ENCODE results near the gene GRN.
"Not testable (repeated sequence)": the region's sequence is repeated elsewhere in the genome, so short reads cannot be mapped to it uniquely, and the experiment has no call there.

The GRN gene

GRCh38 chr17:44335968-44336367, 9.1 kb upstream of the GRN start:
- ATAC-seq (ENCODE audit: low read depth): no peak
- H3K36me3 ChIP-seq (ENCODE audit: low read depth): no peaks in the 10 kb centered on the region
- no peaks in the 10 kb centered on the region for H3K4me1 ChIP-seq (ENCODE audit: insufficient read depth, poor library complexity, severe bottlenecking)
- no peak overlapping the region for H3K27ac ChIP-seq (ENCODE audit: poor library complexity, severe bottlenecking)
- no peaks in the 10 kb centered on the region for H3K27me3 ChIP-seq (ENCODE audit: insufficient read depth, poor library complexity, severe bottlenecking)
- H3K4me3 ChIP-seq (ENCODE audit: severe bottlenecking): no peak overlapping the region
- DNase-seq (ENCODE audit: low spot score): no peak
- no peaks in the 10 kb centered on the region for H3K9me3 ChIP-seq (ENCODE audit: severe bottlenecking)
- no peak for TF ChIP-seq CTCF (IDR thresholded peaks at IDR 0.05; ENCODE audit: poor library complexity, severe bottlenecking)

GRCh38 chr17:44338702-44339101, 6.4 kb upstream of the GRN start:
- ATAC-seq (ENCODE audit: low read depth): 0 out of 3 replicates have a peak, but pooled peaks have one; percentile 41
- Histone ChIP-seq H3K36me3 (ENCODE audit: low read depth) (no peaks in the 10 kb centered on the region), H3K4me1 (ENCODE audit: insufficient read depth, poor library complexity, severe bottlenecking) (no peaks in the 10 kb centered on the region), H3K27ac (ENCODE audit: poor library complexity, severe bottlenecking) (no peak overlapping the region), H3K4me3 (ENCODE audit: severe bottlenecking) (no peak overlapping the region), H3K9me3 (ENCODE audit: severe bottlenecking) (no peaks in the 10 kb centered on the region), H3K27me3 (ENCODE audit: insufficient read depth, poor library complexity, severe bottlenecking) (no peaks in the 10 kb centered on the region)
- peak; percentile 49 for DNase-seq (ENCODE audit: low spot score)
- TF ChIP-seq CTCF (IDR thresholded peaks at IDR 0.05; ENCODE audit: poor library complexity, severe bottlenecking): no peak

GRCh38 chr17:44340553-44340952, 4.5 kb upstream of the GRN start:
- not testable (repeated sequence) for H3K27ac ChIP-seq (ENCODE audit: poor library complexity, severe bottlenecking); DNase-seq (ENCODE audit: low spot score); H3K4me3 ChIP-seq (ENCODE audit: severe bottlenecking); H3K4me1 ChIP-seq (ENCODE audit: insufficient read depth, poor library complexity, severe bottlenecking); H3K36me3 ChIP-seq (ENCODE audit: low read depth); H3K27me3 ChIP-seq (ENCODE audit: insufficient read depth, poor library complexity, severe bottlenecking); H3K9me3 ChIP-seq (ENCODE audit: severe bottlenecking); ATAC-seq (ENCODE audit: low read depth)

GRCh38 chr17:44343510-44344209, 1.4 kb upstream of the GRN start:
- TF ChIP-seq CTCF (IDR thresholded peaks at IDR 0.05; ENCODE audit: poor library complexity, severe bottlenecking): no peak
- peaks cover 16% of the 10 kb centered on the region for H3K4me1 ChIP-seq (ENCODE audit: insufficient read depth, poor library complexity, severe bottlenecking)
- H3K4me3 ChIP-seq (ENCODE audit: severe bottlenecking): no peak overlapping the region
- H3K9me3 ChIP-seq (ENCODE audit: severe bottlenecking): no peaks in the 10 kb centered on the region
- no peaks in the 10 kb centered on the region for H3K27me3 ChIP-seq (ENCODE audit: insufficient read depth, poor library complexity, severe bottlenecking)
- ATAC-seq (ENCODE audit: low read depth) (no peak), DNase-seq (ENCODE audit: low spot score) (no peak)
- H3K36me3 ChIP-seq (ENCODE audit: low read depth): no peaks in the 10 kb centered on the region
- H3K27ac ChIP-seq (ENCODE audit: poor library complexity, severe bottlenecking): no peak overlapping the region

- peak; percentile 15 for ATAC-seq (ENCODE audit: low read depth)
Observed at GRCh38 chr17:44345454-44346026, 438 bp downstream of the GRN start.

More at GRCh38 chr17:44345454-44346026, 438 bp downstream of the GRN start:
- Histone ChIP-seq H3K9me3 (ENCODE audit: severe bottlenecking) (no peaks in the 10 kb centered on the region), H3K27ac (ENCODE audit: poor library complexity, severe bottlenecking) (peak overlapping the region; percentile 61), H3K4me3 (ENCODE audit: severe bottlenecking) (peak overlapping the region; percentile 68), H3K4me1 (ENCODE audit: insufficient read depth, poor library complexity, severe bottlenecking) (peaks cover 19% of the 10 kb centered on the region), H3K27me3 (ENCODE audit: insufficient read depth, poor library complexity, severe bottlenecking) (no peaks in the 10 kb centered on the region), H3K36me3 (ENCODE audit: low read depth) (0 out of 2 replicates have a peak, but pooled peaks cover 5% of the 10 kb centered on the region)
- TF ChIP-seq CTCF (IDR thresholded peaks at IDR 0.05; ENCODE audit: poor library complexity, severe bottlenecking): peak; percentile 71
- no peak for DNase-seq (ENCODE audit: low spot score)
